NCI-H2171 treated with DMSO at 0.1 percent for 48 hours (cell line): ENCODE results near the gene POU4F3.

Experiments used
- DNase-seq: peaks from one replicate; lab custom pipeline; 2025; lab: John Stamatoyannopoulos, UW

The POU4F3 gene

DNA sequence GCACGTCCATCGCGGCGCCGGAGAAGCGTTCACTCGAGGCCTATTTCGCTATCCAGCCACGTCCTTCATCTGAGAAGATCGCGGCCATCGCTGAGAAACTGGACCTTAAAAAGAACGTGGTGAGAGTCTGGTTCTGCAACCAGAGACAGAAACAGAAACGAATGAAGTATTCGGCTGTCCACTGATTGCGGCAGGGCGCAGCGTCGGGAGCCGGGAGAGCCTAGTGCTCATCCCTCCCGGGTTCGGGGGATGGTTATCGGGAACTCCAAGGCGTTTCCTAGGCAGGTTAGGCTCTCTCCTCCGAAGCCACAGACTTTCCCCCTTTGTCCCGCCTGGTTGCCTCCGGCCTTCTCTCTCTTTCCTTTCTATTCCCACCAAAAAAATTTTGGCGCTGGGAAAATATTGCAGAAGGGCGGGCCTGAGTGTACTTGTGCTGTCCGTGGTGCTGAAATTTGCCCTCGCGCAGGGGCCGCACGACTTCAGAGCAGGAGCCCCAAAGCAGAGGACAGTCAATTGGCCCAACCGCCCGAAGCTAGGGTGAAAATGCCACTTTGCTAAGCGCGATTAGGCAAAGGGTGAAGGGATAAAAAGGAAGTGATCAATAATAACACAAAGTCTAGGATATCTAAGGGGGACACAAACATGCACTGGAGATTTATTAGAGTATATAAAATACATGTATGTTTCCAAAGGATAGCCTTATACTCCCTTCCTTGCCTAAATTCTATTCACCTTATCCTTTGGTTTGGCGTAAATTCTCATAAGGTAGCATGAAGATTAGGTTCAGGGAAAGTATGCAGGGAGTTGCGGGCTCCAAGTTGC is 1.8 kb downstream of the POU4F3 start:
- DNase-seq, result no peak

- no peak for DNase-seq
Measured at GRCh38 chr5:146341854-146342253, 3.2 kb downstream of the POU4F3 start.

DNA sequence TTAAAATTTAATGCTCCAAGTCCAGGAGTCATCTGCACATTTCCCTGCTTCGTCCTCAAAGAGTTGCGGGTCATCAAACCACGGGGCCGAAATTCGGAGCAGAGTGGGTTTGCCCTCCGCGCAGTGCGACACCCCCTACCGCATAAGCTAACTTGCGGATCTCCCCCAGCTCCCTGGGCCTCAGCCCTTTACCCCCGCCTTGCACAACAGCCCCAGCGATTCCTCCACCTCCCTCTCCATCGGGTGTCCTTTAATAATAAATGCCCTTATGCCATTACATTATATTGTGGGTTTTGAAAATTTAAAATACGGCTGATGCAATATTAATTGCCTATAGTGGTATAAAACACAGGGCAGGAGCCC is 3.9 kb downstream of the POU4F3 start:
- no peak for DNase-seq

GRCh38 chr5:146342882-146343865 is 4.5 kb downstream of the POU4F3 start:
- DNase-seq, result no peak

DNA sequence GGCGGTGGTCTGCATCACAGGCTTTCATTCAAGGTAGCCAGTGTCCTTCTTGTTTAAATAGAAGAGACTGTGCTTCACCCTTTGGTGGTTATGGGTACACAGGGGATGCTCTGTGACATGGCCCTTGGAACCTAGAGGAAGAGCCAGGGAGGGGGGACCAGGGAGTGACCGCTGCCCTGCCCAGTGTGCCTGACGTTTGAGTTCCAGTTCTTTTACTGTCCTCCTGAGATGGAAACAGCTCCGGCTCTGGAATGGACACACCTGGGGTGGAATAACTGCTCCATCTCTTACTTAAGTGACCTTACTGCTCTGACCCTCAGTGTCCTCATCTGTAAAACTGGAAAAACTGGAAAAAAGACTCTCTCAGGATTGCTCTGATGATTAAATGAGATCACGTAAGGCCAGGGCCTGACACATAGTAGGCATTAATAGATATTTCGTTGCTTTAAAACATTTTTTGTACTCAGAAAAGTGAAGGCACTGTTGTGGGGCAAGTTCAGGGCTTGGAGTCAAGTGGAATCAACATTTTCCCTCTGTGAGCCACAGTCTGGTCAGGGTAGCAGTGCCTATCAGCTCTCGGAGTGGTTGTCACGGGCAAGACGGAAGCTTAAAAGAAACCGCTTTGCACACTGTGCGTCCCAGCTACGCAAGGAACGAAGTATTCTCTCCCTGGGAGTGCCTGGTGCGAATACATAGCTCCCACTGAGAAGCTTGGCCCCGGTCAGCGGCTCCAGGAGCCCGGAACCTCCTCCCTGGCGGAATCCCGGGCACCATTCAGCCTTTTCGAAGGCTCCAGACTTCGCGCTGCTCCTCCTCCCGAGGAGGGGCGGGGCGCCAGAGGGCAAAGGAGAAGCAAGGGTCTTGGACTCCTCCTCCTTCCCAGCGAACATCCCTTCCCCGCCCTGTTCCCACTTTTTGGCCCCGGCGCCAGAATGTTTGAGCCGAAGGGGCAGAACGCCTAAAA is 5.8 kb downstream of the POU4F3 start:
- DNase-seq, result no peak

GRCh38 chr5:146345240-146345577 is 6.6 kb downstream of the POU4F3 start:
- DNase-seq, result no peak

DNA sequence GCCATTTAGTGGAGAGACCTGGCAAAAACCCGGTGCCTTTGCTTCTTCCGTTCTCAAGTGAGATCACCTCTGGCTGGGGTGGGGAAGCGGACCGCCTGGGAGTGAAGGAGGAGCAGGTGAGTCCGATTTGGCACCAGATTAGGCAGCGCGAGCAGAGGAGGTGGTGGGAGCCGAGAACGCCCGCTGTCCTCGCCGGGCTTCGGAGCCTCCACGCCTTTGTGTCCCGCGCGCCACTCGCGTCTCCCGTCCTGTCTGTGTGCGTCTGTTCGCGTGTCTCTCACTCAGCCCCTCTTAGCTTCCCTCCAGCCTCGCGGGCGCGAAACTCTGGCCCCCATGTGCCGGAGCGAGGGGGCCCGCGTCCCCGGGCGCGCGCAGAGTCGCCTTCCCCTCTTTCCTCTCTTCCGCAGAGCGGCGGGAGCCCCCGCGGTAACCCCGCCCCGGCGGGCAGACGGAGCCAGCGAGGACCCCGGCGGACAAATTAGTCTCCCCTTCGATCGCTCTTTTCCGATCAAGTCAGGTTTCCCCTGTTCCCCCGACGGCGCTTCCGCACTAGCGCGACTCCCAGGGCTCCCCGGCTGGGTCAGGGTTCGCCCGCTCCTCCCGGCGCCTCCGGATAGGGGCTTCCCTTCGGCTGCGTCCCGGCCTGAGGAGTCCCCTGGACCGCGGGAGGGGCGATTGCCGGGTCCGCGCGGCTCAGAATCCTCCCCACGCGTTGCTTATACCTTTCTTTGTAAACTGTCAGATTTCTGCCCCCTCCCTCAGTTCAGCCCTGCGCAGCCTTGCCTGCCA is 7.1 kb downstream of the POU4F3 start:
- no peak for DNase-seq

- no peak for DNase-seq
Measured at GRCh38 chr5:146357126-146357525, 18.5 kb downstream of the POU4F3 start.

- DNase-seq, result no peak
Measured at GRCh38 chr5:146359836-146360235, 21.2 kb downstream of the POU4F3 start.

- no peak for DNase-seq
Measured at GRCh38 chr5:146363161-146363874, 24.7 kb downstream of the POU4F3 start.

GRCh38 chr5:146365618-146366017 is 27.0 kb downstream of the POU4F3 start:
- no peak for DNase-seq

DNA sequence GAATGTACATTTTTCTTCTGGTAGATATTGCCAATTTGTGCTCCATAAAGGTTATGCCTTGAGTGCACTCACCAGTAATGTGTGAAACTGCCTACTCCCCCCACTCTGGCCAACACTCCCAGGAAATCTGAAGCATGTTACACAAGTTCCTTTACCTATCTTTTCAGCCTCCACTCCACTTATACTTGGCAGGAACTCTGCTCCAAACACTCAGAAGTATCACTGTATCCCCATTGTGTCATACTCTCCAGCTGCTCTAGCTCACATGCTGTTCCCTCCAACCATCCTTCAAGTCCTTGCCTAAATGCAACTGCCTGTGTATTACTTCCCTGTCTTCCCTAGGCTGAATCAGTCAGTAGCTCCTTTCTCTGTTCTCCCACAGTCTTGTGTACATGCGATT is 28.3 kb downstream of the POU4F3 start:
- no peak for DNase-seq

DNA sequence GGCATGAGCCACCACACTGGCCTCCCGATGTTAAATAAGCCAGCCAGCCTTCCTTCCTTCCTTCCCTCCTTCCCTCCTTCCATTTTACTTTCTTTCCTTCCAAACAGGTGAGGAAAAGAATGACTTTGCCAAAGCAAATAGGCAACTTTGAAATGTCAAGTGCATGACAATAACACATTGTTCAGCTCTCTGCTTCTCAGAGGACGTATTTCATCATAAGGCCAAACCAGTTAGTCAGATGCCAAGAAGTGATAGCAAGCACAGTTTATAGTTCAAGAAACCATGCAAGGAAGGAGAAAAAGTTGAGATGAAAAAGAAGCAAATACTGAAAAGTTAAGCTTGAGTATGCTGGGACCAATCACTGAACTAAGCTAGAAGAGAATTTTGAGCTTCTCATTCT is 29.5 kb downstream of the POU4F3 start:
- DNase-seq, result no peak

GRCh38 chr5:146369691-146370090 is 31.1 kb downstream of the POU4F3 start:
- DNase-seq, result no peak

GRCh38 chr5:146376821-146377220 is 38.2 kb downstream of the POU4F3 start:
- DNase-seq, result no peak

GRCh38 chr5:146378986-146379385 is 40.3 kb downstream of the POU4F3 start:
- DNase-seq, result no peak

GRCh38 chr5:146380714-146381113 is 42.1 kb downstream of the POU4F3 start:
- DNase-seq, result no peak

DNA sequence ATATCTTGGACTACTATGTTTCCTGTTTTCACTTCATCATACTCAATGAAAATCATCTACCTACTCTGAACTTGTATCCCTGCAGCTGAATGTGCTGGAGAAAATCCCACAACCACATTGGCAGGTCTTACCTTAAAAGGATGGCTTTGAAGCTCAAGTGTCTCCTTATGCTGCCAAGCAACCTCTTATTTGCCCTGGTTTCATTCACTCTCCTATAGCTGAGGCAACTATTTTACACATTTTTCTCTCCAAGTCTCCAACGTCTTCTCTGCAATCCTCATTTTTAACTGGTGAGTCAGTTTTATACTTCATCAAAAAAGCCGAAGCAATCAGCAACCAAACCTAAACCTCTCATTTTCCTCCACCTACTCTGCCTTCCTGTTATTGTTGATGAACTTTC is 49.7 kb downstream of the POU4F3 start:
- no peak for DNase-seq

GRCh38 chr5:146390469-146390868 is 51.8 kb downstream of the POU4F3 start:
- no peak for DNase-seq
